Esophagus muscularis mucosa (tissue), 4 donors: Measurements from ENCODE around the gene GMPPB.

Experiments used
- EP300 ChIP-seq: sonication (generic); formaldehyde crosslinking; IDR thresholded peaks from one replicate; pipeline ENCODE4 v1.6.1; 2017; ENCODE audit warnings: antibody characterized with exemption
- POLR2A ChIP-seq: fragments of 450-650 bp; IDR thresholded peaks from one replicate; pipeline ENCODE4 v1.6.1; 2017; ENCODE audit warnings: antibody characterized with exemption, moderate library complexity, mild to moderate bottlenecking, low read depth
- POLR2AphosphoS5 ChIP-seq, 2 donors: sonication (generic); formaldehyde crosslinking; IDR thresholded peaks; one replicate each; pipeline ENCODE4 v1.6.1; 2017; ENCODE audit warnings: antibody characterized with exemption in 2 of 2
- TF ChIP-seq, protein P1 (sequence below), 3 experiments: fragments of 200-600 bp in 2 of 3; fragments of 450-650 bp in 1 of 3; sonication (generic) in 2 of 3; IDR thresholded peaks; one replicate each; pipeline ENCODE4 v1.5.1; 2017 to 2019; ENCODE audit warnings: antibody characterized with exemption in 3 of 3, mild to moderate bottlenecking in 2 of 3, moderate library complexity in 1 of 3

DNA sequence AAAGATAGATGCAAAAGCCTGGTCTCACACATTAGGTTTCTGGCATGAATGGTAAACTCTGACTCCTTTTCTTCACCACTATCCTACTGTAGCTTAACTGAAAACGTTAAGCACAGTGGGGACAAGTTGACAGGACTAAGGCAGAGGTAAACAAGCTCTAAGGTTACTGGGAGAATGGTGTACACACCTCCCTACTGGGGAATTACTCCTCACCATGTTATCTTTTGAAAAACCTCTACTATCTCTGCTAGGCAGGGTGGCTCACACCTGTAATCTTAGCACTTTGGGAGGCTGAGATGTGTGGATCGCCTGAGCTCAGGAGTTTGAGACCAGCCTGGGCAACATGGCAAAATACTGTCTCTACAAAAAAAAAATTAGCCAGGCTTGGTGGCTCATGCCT lies 33.4 kb upstream of the GMPPB start:
- TF ChIP-seq, protein P1, sequence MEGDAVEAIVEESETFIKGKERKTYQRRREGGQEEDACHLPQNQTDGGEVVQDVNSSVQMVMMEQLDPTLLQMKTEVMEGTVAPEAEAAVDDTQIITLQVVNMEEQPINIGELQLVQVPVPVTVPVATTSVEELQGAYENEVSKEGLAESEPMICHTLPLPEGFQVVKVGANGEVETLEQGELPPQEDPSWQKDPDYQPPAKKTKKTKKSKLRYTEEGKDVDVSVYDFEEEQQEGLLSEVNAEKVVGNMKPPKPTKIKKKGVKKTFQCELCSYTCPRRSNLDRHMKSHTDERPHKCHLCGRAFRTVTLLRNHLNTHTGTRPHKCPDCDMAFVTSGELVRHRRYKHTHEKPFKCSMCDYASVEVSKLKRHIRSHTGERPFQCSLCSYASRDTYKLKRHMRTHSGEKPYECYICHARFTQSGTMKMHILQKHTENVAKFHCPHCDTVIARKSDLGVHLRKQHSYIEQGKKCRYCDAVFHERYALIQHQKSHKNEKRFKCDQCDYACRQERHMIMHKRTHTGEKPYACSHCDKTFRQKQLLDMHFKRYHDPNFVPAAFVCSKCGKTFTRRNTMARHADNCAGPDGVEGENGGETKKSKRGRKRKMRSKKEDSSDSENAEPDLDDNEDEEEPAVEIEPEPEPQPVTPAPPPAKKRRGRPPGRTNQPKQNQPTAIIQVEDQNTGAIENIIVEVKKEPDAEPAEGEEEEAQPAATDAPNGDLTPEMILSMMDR (IDR thresholded peaks at IDR 0.05), result no peak
- TF ChIP-seq POLR2A (no peak), POLR2AphosphoS5 (IDR thresholded peaks at IDR 0.05) (no peak), EP300 (no peak)
